T-helper 22 cell (primary cell): ENCODE measurements around the gene DAPK1.

Experiments
- DNase-seq: peaks from one replicate; pipeline ENCODE4 v3.0.0-alpha.2; 2020; ENCODE audit warnings: low read depth

The DAPK1 gene

GRCh38 chr9:87613265-87614111 is 115.8 kb downstream of the DAPK1 start:
- no peak for DNase-seq

- DNase-seq = no peak
Measured at GRCh38 chr9:87614397-87614796, 116.7 kb downstream of the DAPK1 start.

DNA sequence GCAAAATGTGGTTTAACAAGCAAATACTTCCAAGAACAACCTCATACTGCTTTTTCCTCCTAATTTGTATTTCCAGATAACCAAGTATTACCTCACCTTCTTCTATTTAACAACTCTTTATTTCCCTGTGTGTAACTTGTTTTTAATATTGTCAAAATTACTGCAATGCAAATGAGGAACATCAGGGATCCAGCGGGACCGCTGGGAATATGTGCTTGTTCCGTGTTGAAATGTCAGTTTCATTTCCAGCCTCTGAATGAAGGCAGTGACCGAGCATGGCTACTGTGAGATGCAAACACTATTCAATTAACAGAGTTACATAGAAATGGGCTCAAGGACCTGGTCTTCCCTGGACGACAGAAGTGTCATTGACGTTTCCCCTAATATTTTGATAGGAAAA is 117.5 kb downstream of the DAPK1 start:
- no peak for DNase-seq

DNA sequence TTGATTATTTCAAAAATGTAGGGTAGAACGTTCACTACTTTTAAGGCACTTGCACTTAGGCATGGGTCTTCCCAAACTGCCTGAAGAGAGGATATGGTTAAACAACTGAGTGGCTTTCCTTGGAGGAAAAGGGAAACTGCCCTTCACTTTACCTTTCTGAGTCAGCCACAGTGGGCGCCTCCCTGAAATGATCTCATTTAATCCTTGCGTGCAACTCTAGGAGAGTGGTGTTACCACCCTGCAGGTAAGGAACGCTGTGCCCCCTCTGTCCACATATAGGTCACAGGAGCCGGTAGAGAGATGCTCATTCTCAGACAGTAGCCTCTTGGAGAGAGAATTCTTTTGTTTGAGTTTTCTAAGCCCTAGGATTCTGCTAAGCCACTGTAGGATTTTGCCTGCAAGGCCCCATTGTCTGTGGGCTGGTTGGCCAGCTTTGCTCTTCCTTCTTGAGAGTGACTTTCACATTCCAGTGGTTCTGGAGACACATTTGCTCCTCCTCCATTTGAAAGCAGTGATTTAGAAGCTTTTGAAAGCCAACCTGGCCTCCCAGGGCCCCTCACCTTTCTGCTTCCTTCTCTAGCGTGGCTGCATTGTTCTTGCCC is 118.0 kb downstream of the DAPK1 start:
- DNase-seq = no peak

- DNase-seq = no peak
Measured at GRCh38 chr9:87618226-87618625, 120.6 kb downstream of the DAPK1 start.

DNA sequence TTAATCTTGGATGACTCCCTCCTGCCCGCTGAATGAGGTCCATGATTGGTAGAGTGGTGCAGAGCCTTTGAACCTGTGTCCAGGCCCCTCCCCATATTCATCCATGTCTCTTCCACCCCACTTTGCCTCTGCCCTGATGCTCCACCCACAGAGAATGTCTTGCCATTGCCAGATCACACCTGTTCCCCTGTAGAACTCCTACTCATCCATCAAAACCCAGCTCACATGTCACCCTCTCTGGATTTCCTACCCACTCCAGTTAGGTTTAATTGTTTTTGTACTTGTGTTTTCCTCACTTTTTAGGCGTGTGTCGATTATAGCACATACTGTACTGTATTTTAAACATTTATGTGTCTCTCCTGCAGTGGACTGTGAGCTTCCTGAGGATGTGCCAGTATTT is 121.3 kb downstream of the DAPK1 start:
- DNase-seq = no peak

- DNase-seq = no peak
Measured at GRCh38 chr9:87619346-87619745, 121.7 kb downstream of the DAPK1 start.

DNA sequence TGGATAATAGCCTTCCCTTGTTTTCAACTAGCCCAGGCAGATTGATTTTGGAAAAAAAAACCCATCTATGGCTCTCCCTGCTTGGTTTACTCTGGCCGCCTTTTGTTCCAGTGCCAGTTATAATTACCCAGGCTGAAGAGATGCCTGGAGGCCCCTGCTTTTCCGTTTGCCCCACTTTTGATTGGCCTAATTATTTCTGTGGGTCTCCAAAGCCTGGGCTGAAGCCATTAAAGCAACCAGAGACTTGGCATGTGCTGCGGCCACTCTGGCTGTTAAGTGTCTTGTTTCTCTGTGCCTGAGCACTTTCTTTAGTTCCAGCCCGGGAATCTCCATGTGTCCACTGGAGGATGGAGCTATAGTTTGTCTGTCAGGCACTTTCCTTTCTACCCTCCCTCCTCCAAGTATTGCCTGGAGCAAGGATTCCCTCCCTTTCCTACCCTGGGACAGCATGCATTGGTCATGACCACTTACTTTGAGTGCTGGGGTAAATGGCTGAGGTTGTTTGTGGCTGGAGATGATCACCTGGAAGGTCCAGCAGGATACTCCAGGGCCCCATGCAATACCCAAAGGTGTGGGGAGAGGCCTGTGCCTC is 123.2 kb downstream of the DAPK1 start:
- DNase-seq = no peak

DNA sequence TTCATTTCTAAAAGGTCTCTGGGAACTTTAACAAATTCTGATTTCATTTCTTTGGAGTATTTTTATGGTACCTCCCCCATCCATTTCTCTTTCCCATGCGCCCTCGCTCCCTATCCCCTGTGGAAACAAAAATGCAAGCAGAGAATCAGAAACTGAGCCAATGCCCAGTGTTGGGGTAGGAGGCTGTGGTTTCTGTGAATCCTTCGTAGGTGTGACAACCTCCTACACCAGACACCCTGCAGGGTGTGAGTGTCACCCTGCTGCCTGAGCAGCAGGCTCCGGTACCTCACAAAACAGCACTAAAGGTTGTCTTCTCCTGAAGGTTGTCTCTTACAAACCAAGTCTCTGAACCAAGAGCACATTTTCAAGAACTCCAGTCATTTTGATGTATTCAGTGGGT is 124.4 kb downstream of the DAPK1 start:
- DNase-seq = no peak

DNA sequence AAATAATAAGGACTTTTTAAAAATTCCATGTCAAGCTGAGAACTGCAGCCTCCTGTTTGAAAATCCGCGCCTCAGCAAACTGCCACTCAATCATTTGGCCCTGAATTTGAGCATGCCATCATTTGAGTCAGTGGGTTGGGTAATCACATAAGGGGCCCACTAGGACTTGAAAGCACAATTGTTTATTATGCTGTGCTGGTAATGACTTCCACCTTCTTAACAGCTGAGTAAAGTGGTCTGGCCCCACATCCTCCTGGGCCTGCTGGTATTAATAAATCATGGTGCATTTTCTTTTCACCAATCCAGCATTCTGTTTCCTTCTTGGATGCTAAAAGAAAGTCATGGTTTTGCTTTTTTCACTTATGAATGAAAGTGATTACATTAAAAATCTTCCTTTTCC is 125.3 kb downstream of the DAPK1 start:
- no peak for DNase-seq

DNA sequence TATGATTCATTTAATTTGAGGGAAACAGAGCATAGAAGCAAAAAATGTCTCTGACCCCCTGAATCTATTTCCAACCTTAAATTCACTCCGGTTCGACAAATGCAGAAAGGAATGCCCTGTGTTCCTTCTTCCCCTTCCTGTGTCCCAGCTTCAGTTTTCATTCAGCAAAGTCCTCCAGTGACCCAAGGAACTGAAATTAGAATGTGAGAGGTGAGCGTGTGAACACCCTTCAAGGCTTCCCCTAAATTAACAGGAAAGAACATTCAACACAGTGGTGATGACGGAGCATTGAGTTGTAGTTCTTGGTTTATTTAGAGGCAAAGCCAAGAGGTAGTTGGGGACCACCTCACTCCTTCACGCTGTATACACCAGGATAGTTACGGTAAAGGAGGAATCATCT is 130.7 kb downstream of the DAPK1 start:
- DNase-seq = no peak

DNA sequence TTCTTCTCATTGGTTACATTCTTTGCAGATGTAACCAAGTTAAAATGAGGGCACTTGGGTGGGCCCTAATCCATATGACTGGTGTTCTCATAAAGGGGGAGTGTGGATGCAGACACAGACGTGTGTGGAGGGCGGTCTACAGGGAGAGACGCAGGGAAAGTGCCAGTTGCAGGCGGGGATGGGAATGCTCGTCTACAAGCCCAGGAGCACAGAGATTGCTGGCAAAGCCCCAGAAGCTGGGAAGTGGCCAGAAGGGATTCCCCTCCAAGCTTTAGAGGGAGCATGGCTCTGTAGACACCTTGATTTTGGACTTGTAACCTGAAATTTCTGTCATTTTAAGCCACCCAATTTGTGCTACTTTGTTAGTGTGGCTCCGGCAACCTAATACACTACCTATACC is 131.4 kb downstream of the DAPK1 start:
- DNase-seq = no peak

GRCh38 chr9:87630266-87630665 is 132.6 kb downstream of the DAPK1 start:
- DNase-seq = no peak

- DNase-seq = no peak
Measured at GRCh38 chr9:87630846-87631245, 133.2 kb downstream of the DAPK1 start.

- no peak for DNase-seq
Measured at GRCh38 chr9:87635656-87636501, 138.2 kb downstream of the DAPK1 start.

DNA sequence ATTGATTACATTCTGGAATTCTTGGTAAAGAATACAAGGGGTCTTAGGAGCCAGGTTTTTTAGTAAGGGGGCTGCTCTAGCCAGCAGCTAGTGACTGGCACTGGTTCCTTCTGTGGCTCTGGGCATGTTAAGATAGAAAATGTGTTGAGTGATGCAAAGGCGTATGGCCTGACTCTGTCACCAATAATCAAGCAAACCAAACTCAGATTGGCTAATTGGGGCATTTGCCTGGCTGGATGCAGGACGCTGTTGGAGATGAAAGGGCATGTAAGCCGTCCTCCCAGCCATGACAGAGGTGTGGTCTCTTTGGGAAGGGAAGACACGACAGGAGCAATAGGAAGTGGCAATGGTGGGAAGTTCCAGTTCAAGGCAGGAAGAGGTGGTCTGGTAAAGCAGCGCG is 140.6 kb downstream of the DAPK1 start:
- no peak for DNase-seq

DNA sequence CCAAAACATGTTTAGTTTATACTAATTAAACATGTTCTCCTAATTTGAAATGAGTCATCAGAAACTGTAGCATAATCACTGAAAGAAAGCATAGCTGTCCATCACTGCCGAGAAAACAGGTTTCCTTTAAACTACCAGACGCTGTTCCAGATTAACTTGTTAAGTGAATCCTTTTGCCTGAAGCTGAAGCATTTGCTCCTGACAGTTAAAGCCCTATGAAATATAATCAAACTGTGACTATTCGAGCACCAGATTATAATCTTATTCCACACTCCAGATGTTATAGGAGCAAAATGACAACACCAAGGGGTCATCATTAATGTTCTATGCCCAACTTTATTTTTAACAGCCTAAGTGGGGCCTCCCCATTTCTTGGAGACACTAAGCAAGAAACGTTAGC is 142.3 kb downstream of the DAPK1 start:
- no peak for DNase-seq

- DNase-seq = no peak
Measured at GRCh38 chr9:87640385-87640795, 142.7 kb downstream of the DAPK1 start.

DNA sequence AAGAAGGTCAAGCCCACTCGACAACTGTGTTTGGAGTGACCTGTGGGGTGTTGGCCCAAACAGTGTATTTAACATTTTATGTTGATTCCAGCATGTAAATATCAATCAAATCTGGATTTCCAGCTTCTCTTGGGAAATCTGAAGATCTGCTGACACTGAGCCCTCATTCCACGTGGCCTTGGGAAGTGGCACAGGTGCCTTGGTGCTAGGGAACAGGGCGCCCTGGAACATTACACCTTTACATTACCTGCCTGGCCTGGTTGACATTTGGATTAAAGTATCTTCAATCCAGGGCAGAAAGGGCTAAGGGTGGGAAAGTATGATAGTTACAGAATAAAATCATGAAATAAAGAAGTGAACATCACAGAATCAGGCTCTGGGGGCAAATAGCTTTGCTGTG is 143.4 kb downstream of the DAPK1 start:
- DNase-seq = no peak

GRCh38 chr9:87642330-87643106 is 144.9 kb downstream of the DAPK1 start:
- no peak for DNase-seq

- no peak for DNase-seq
Measured at GRCh38 chr9:87643107-87643650, 145.5 kb downstream of the DAPK1 start.
